ENCODE data around the gene MOBP. TPM values are rescaled to one million over a fixed set of nuclear protein-coding genes. Genes with fewer than 3 reads are reported as not detected.

MOBP gene
- total and polyA plus RNA-seq, 2 of the 8 experiments (the other 6 are each of a cell fraction or from before 2014, with no cell fraction given) = 0.06 to 0.50 TPM

- peak overlapping the region; percentile 85 for H2AFZ ChIP-seq (ENCODE audit: low read length)
- H3K23ac ChIP-seq (ENCODE audit: insufficient read length) = no peak overlapping the region
- CTCF ChIA-PET (ENCODE audit: partially characterized antibody) = interaction anchor here (0.6 to 9.9 kb wide), 16 partner anchors 9 to 548 kb away, joined by 3 to 122 read pairs (median 4); partner anchors contain the start of gene MOBP
Measured at GRCh38 chr3:39443530-39443929, 23.9 kb upstream of the MOBP start.

More at GRCh38 chr3:39443530-39443929, 23.9 kb upstream of the MOBP start:
- Histone ChIP-seq H3K4me2 (ENCODE audit: insufficient read depth in 1 of 2, low read depth in 2 of 2, low read length in 2 of 2) (no peak overlapping the region), H2BK12ac (ENCODE audit: low read depth, low read length) (no peak overlapping the region), H3K79me2 (ENCODE audit: control insufficient read depth in 1 of 2, insufficient read depth in 2 of 2, low read length in 2 of 2) (no peaks in the 10 kb centered on the region), H2BK20ac (ENCODE audit: low read length) (no peak overlapping the region), H3K18ac (ENCODE audit: extremely low read depth, low read length) (peak overlapping the region; percentile 65; the same call in 1 of the 2 replicates), H2BK5ac (ENCODE audit: low read depth, low read length) (no peak overlapping the region), H4K5ac (ENCODE audit: insufficient read length, low read depth, low read length) (no peak overlapping the region), H3K9me3 (ENCODE audit: insufficient read depth in 2 of 2, low read depth in 1 of 2, low read length in 1 of 2) (no peaks in the 10 kb centered on the region), H3K4ac (replicated peaks; ENCODE audit: insufficient read length, low read depth, low read length) (no peak overlapping the region), H3K9ac (replicated peaks in 1 of 4; ENCODE audit: extremely low read depth in 1 of 4, low read depth in 3 of 4, low read length in 3 of 4) (no peak overlapping the region), H3K79me1 (ENCODE audit: low read depth, low read length) (no peaks in the 10 kb centered on the region), H3K4me1 (replicated peaks in 1 of 4; ENCODE audit: control insufficient read depth in 3 of 4, insufficient read depth in 4 of 4, low read length in 3 of 4) (no peaks in the 10 kb centered on the region), H3K4me3 (ENCODE audit: extremely low read depth in 1 of 4, insufficient read depth in 2 of 4, low read depth in 3 of 4, low read length in 4 of 4) (no peak overlapping the region), H4K91ac (replicated peaks; ENCODE audit: insufficient read length, low read length) (no peak overlapping the region), H3K27ac (ENCODE audit: low read depth, low read length) (no peak overlapping the region), H2AK5ac (ENCODE audit: low read depth, low read length) (no peak overlapping the region), H3K27me3 (replicated peaks in 1 of 4; ENCODE audit: control insufficient read depth in 3 of 4, extremely low read depth in 1 of 4, insufficient read depth in 3 of 4, low read length in 3 of 4) (no peaks in the 10 kb centered on the region), H2BK120ac (replicated peaks; ENCODE audit: low read depth, low read length) (no peak overlapping the region), H3K56ac (replicated peaks; ENCODE audit: insufficient read length, low read depth, low read length) (no peak overlapping the region), H4K8ac (ENCODE audit: extremely low read depth, insufficient read depth, low read length) (no peak overlapping the region), H3K36me3 (ENCODE audit: control insufficient read depth in 2 of 4, insufficient read depth in 4 of 4, low read length in 3 of 4) (no peaks in the 10 kb centered on the region), H2BK15ac (ENCODE audit: low read length) (no peak overlapping the region), H3K14ac (ENCODE audit: insufficient read length) (no peak overlapping the region), H4K20me1 (replicated peaks in 1 of 2; ENCODE audit: control insufficient read depth in 1 of 2, insufficient read depth in 2 of 2, low read length in 2 of 2) (no peaks in the 10 kb centered on the region), H3K23me2 (ENCODE audit: low read depth, low read length) (no peaks in the 10 kb centered on the region)
- 71% methylated on average over 4 of the region's 4 CpGs; no CpG with 5 or more reads in 1 of the 2 experiments for WGBS, 2 experiments (ENCODE audit: extremely low coverage in 1 of 2, insufficient coverage in 1 of 2, insufficient read length in 1 of 2, insufficient replicate concordance in 2 of 2, low coverage in 1 of 2, low lambda C conversion rate in 2 of 2, missing lambda C conversion rate in 1 of 2)
- FAIRE-seq = no peak
- POLR2A ChIA-PET (ENCODE audit: partially characterized antibody) = interaction anchor here (0.9 to 4.5 kb wide), 4 partner anchors 24 to 37 kb away, joined by 3 to 30 read pairs (median 4); partner anchors contain the start of genes MOBP and RPSA
- DNase-seq (ENCODE audit: low read depth in 1 of 2, low spot score in 2 of 2) = peak; percentile 21 to 56

Measured in H1 (cell line).